B cell (primary cell): ENCODE results near the gene CCNA1. TPM values are rescaled to one million over a fixed set of nuclear protein-coding genes. Genes with fewer than 3 reads are reported as not detected.
A peak's percentile ranks its signal among the peaks of the same experiment; 100 is the strongest.

Experiments used
- ATAC-seq: fragments of 200-7000 bp; cut with Tn5 transposase; one replicate; pipeline ENCODE4 v1.10.0; 2021; ENCODE audit warnings: low read depth, mild to moderate bottlenecking, moderate number of reproducible peaks, moderate library complexity
- CTCF ChIA-PET: fragments of 350-600 bp; sonication (Branson Sonifier 250); formaldehyde crosslinking; loops from one replicate; lab custom pipeline; 2021; ENCODE audit warnings: antibody characterized with exemption, inconsistent platforms; lab: Charles Lee
- POLR2A ChIA-PET: fragments of 350-600 bp; sonication (Branson Sonifier 250); formaldehyde crosslinking; loops from one replicate; lab custom pipeline; 2021; ENCODE audit warnings: antibody characterized with exemption; lab: Charles Lee
- DNase-seq: peaks from one replicate; pipeline ENCODE4 v3.0.0; 2013
- H2AFZ ChIP-seq: 2 replicates; pipeline ENCODE4 v1.6.1; 2012; ENCODE audit warnings: mild to moderate bottlenecking, low read depth, low read length; ENCODE audit not compliant: insufficient read depth, poor library complexity, severe bottlenecking
- H3K27ac ChIP-seq, 2 donors: 1 replicate in 1 of 2; 2 replicates in 1 of 2; pipeline ENCODE4 v1.5.1; 2012 to 2013; ENCODE audit warnings: low read length in 2 of 2, mild to moderate bottlenecking in 2 of 2, moderate library complexity in 1 of 2
- H3K27me3 ChIP-seq, 4 experiments: fragments of 200-600 bp in 1 of 4; sonication (generic) in 1 of 4; replicated peaks in 1 of 4; 1 replicate in 2 of 4; 2 replicates in 2 of 4; pipeline versions ENCODE4 v1.6.1 to v1.7.0; 2013 to 2016; ENCODE audit warnings: low read length in 3 of 4, mild to moderate bottlenecking in 2 of 4, mixed read lengths in 1 of 4, moderate library complexity in 1 of 4; ENCODE audit not compliant: insufficient read depth in 4 of 4, control insufficient read depth in 3 of 4; ENCODE audit errors: control extremely low read depth in 1 of 4
- H3K36me3 ChIP-seq, 2 experiments: replicated peaks in 1 of 2; 1 replicate in 1 of 2; 2 replicates in 1 of 2; pipeline versions ENCODE4 v1.6.1 to v1.7.1; 2013; ENCODE audit warnings: low read length in 1 of 2; ENCODE audit not compliant: insufficient read depth in 2 of 2, control insufficient read depth in 1 of 2; ENCODE audit errors: control extremely low read depth in 1 of 2, extremely low read depth in 1 of 2
- H3K4me1 ChIP-seq, 2 donors: fragments of 200-600 bp in 1 of 2; sonication (generic) in 1 of 2; 1 replicate in 1 of 2; 2 replicates in 1 of 2; pipeline versions ENCODE4 v1.5.1 to v1.6.1; 2013 to 2017; ENCODE audit warnings: low read length in 2 of 2; ENCODE audit not compliant: control insufficient read depth in 2 of 2, insufficient read depth in 2 of 2
- H3K4me2 ChIP-seq: replicated peaks from 2 replicates; pipeline ENCODE3; 2012; ENCODE audit warnings: mild to moderate bottlenecking, low read depth, low read length; ENCODE audit not compliant: poor library complexity, severe bottlenecking
- H3K4me3 ChIP-seq, 5 experiments: fragments of 200-600 bp in 1 of 5; sonication (generic) in 1 of 5; 1 replicate in 3 of 5; 2 replicates in 2 of 5; pipeline versions ENCODE4 v1.5.1 to v1.7.0; 2011 to 2016; ENCODE audit warnings: low read length in 4 of 5, mild to moderate bottlenecking in 4 of 5, low read depth in 2 of 5, control low read depth in 1 of 5, moderate library complexity in 1 of 5; ENCODE audit not compliant: insufficient read depth in 1 of 5; ENCODE audit errors: control extremely low read depth in 1 of 5, extremely low read depth in 1 of 5
- H3K79me2 ChIP-seq: fragments of 200-600 bp; sonication (generic); one replicate; pipeline ENCODE4 v1.6.0; 2016; ENCODE audit warnings: low read length; ENCODE audit not compliant: control insufficient read depth, insufficient read depth
- H3K9ac ChIP-seq: fragments of 200-600 bp; sonication (generic); 2 replicates; pipeline ENCODE4 v1.6.1; 2017; ENCODE audit warnings: mild to moderate bottlenecking, low read length, moderate library complexity
- H3K9me3 ChIP-seq, 3 donors: one replicate each; pipeline versions ENCODE4 v1.6.1 to v1.7.1; 2013; ENCODE audit warnings: low read length in 2 of 3; ENCODE audit not compliant: control insufficient read depth in 2 of 3, insufficient read depth in 1 of 3; ENCODE audit errors: control extremely low read depth in 1 of 3
- H4K20me1 ChIP-seq: 2 replicates; pipeline ENCODE4 v1.6.0; 2012; ENCODE audit warnings: mild to moderate bottlenecking, low read length; ENCODE audit not compliant: insufficient read depth, control insufficient read depth, poor library complexity, severe bottlenecking
- H3K27ac Mint-ChIP-seq: one replicate; pipeline ENCODE4 v1.8.0; 2021; ENCODE audit warnings: mixed read lengths
- H3K27me3 Mint-ChIP-seq: one replicate; pipeline ENCODE4 v1.8.0; 2021; ENCODE audit warnings: mixed read lengths
- H3K4me1 Mint-ChIP-seq: one replicate; pipeline ENCODE4 v1.8.0; 2021; ENCODE audit warnings: mixed read lengths
- H3K4me3 Mint-ChIP-seq: one replicate; pipeline ENCODE4 v1.8.0; 2021; ENCODE audit warnings: mixed read lengths
- H3K9me3 Mint-ChIP-seq: one replicate; pipeline ENCODE4 v1.8.0; 2022; ENCODE audit warnings: mixed read lengths; ENCODE audit not compliant: insufficient read depth
- CTCF ChIP-seq: fragments of 200-600 bp; IDR thresholded peaks from one replicate; pipeline ENCODE4 v1.8.0; 2022; ENCODE audit warnings: antibody characterized with exemption, mild to moderate bottlenecking
- EZH2 ChIP-seq: IDR thresholded peaks from 2 replicates; pipeline ENCODE4 v1.6.1; 2012; ENCODE audit warnings: borderline replicate concordance, low read depth, mild to moderate bottlenecking, moderate library complexity, low read length; ENCODE audit not compliant: insufficient read depth, poor library complexity, severe bottlenecking
- WGBS: methylation state at CpG from one replicate; pipeline ENCODE4 v1.1.5; 2013; ENCODE audit warnings: missing lambda C conversion rate; ENCODE audit not compliant: insufficient coverage; 5-methylcytosine and 5-hydroxymethylcytosine counted together
- intact Hi-C: fragments of 100-400 bp; cut with micrococcal nuclease; formaldehyde crosslinking; loops from one replicate; pipeline ENCODE4 v1.10.0; 2022
- polyA plus RNA-seq: library from polyadenylated mRNA; depleted of rRNA; stranded (reverse); fragments of >200 nt; gene quantifications from 2 replicates; pipeline ENCODE4 v1.2.3, GENCODE V29; 2012
- total RNA-seq, 2 donors: library from RNA; stranded (reverse); fragments of 120-200 nt in 1 of 2; gene quantifications; 1 replicate in 1 of 2; 2 replicates in 1 of 2; pipeline versions ENCODE4 v1.2.3 to v1.2.4, GENCODE V29; 2013 to 2022

CCNA1 gene
- total and polyA plus RNA-seq, 2 donors (not counting 1 experiment from before 2014, with no cell fraction given): 0.15 to 0.69 TPM

GRCh38 chr13:36480726-36481427 lies 48.6 kb downstream of the CCNA1 start:
- no peak overlapping the region for H3K4me3 ChIP-seq
- no peaks in the 10 kb centered on the region for H3K27me3 ChIP-seq
- peaks cover 7% of the 10 kb centered on the region for H3K9me3 Mint-ChIP-seq
- ATAC-seq (no peak), DNase-seq (no peak)
- no peaks in the 10 kb centered on the region for H3K79me2 ChIP-seq
- no peaks in the 10 kb centered on the region for H4K20me1 ChIP-seq
- no peak overlapping the region for H3K9ac ChIP-seq
- intact Hi-C loops: no loop called here
- H3K4me1 Mint-ChIP-seq: peaks cover 12% of the 10 kb centered on the region
- peak overlapping the region; percentile 7 for H3K4me3 Mint-ChIP-seq
- H3K27me3 Mint-ChIP-seq: peaks cover 4% of the 10 kb centered on the region
- H3K36me3 ChIP-seq: no peaks in the 10 kb centered on the region
- ChIA-PET POLR2A (no interaction called here), CTCF (no interaction called here)
- peaks cover 5 to 7% of the 10 kb centered on the region in 2 donors for H3K4me1 ChIP-seq
- peaks cover 4 to 13% (median 4%) of the 10 kb centered on the region in 3 donors for H3K9me3 ChIP-seq
- no CpG with 5 or more reads among the region's 2 CpGs for WGBS
- no peak overlapping the region for H3K27ac ChIP-seq
- TF ChIP-seq EZH2 (no peak), CTCF (no peak)
- peak overlapping the region; percentile 14 for H3K4me2 ChIP-seq
- no peak overlapping the region for H2AFZ ChIP-seq
- no peak overlapping the region for H3K27ac Mint-ChIP-seq

- Histone ChIP-seq H3K4me3 (no peak overlapping the region), H3K9me3 (no peaks in the 10 kb centered on the region), H3K27ac (no peak overlapping the region), H2AFZ (no peak overlapping the region), H4K20me1 (no peaks in the 10 kb centered on the region), H3K4me2 (no peak overlapping the region), H3K4me1 (no peaks in the 10 kb centered on the region), H3K36me3 (no peaks in the 10 kb centered on the region), H3K79me2 (no peaks in the 10 kb centered on the region), H3K9ac (no peak overlapping the region), H3K27me3 (no peaks in the 10 kb centered on the region)
- POLR2A ChIA-PET: no interaction called here
- H3K27ac Mint-ChIP-seq: no peak overlapping the region
- no peaks in the 10 kb centered on the region for H3K4me1 Mint-ChIP-seq
- CTCF ChIA-PET: no interaction called here
- no peak for ATAC-seq
- H3K4me3 Mint-ChIP-seq: no peak overlapping the region
- intact Hi-C loops: no loop called here
- peaks cover 7% of the 10 kb centered on the region for H3K27me3 Mint-ChIP-seq
- no peaks in the 10 kb centered on the region for H3K9me3 Mint-ChIP-seq
- no peak for TF ChIP-seq CTCF
- no peak for TF ChIP-seq EZH2
- no peak for DNase-seq
These were observed 57.8 kb downstream of the CCNA1 start for GRCh38 chr13:36490055-36490454.
